BLaER1 treated with 17β-estradiol and CSF1 and Interleukin-3, amounts not matched to agents 10 nM and 100 nM (cell line): ENCODE measurements around the gene TENM3.

ENCODE experiments used
- H3K27ac ChIP-seq, 11 experiments: shearing (Covaris generic); formaldehyde crosslinking; 2 replicates each; pipeline ENCODE4 v1.8.1; 2022
- H3K27me3 ChIP-seq, 11 experiments: shearing (Covaris generic); formaldehyde crosslinking; 2 replicates each; pipeline ENCODE4 v1.8.1; 2022
- H3K36me3 ChIP-seq, 11 experiments: shearing (Covaris generic); formaldehyde crosslinking; 2 replicates each; pipeline ENCODE4 v1.8.1; 2022
- H3K4me1 ChIP-seq, 10 experiments: shearing (Covaris generic); formaldehyde crosslinking; 2 replicates each; pipeline ENCODE4 v1.8.1; 2022
- H3K4me2 ChIP-seq, 11 experiments: shearing (Covaris generic); formaldehyde crosslinking; 2 replicates each; pipeline ENCODE4 v1.8.1; 2022
- H3K4me3 ChIP-seq, 10 experiments: shearing (Covaris generic); formaldehyde crosslinking; 2 replicates each; pipeline ENCODE4 v1.8.1; 2022
- H3K9ac ChIP-seq, 11 experiments: shearing (Covaris generic); formaldehyde crosslinking; 2 replicates each; pipeline ENCODE4 v1.8.1; 2022
- H3K9me3 ChIP-seq, 11 experiments: shearing (Covaris generic); formaldehyde crosslinking; replicated peaks in 1 of 11; 2 replicates each; pipeline ENCODE4 v1.8.1; 2022
- H4K20me1 ChIP-seq, 11 experiments: shearing (Covaris generic); formaldehyde crosslinking; 2 replicates each; pipeline ENCODE4 v1.8.1; 2022
- Cebpa-rat ChIP-seq, 11 experiments: shearing (Covaris generic); IDR thresholded peaks; 2 replicates each; pipeline ENCODE4 v1.8.1; 2022

The TENM3 gene

GRCh38 chr4:182604953-182605352, 361.8 kb downstream of the TENM3 start:
- Histone ChIP-seq H3K9ac (no peak overlapping the region), H3K27ac (no peak overlapping the region), H3K36me3 (peaks cover 0 to 14% (median 0%) of the 10 kb centered on the region in 11 experiments; a peak in 4 of 22 replicates), H4K20me1 (peaks cover 0 to 10% (median 0%) of the 10 kb centered on the region in 11 experiments; a peak in 3 of 22 replicates), H3K9me3 (no peaks in the 10 kb centered on the region), H3K4me3 (no peak overlapping the region), H3K4me1 (no peaks in the 10 kb centered on the region), H3K27me3 (no peaks in the 10 kb centered on the region), H3K4me2 (no peak overlapping the region)
- TF ChIP-seq Cebpa-rat (IDR thresholded peaks at IDR 0.05) = no peak

DNA sequence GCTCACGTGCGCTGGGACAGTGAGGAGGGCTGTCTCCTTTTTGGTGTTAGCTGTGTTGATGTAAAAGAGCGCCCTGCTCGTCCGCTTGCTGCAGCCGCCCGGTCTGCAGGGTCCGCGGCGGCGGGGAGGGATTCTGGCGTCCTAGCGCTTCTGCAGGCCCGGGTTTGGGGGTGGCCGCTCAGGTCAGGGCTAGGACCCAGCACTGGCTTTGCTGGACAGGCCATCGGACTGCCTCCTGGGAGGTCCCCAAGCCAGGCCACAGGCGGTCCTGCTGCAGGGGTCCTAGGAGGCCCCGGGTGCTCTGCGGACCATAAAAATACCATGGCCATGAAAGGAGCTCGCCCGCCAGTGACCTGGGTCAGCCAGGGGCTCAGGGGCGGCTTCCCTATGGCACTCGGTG, 365.3 kb downstream of the TENM3 start:
- H3K27me3 ChIP-seq = no peaks in the 10 kb centered on the region
- H3K4me3 ChIP-seq = no peak overlapping the region

DNA sequence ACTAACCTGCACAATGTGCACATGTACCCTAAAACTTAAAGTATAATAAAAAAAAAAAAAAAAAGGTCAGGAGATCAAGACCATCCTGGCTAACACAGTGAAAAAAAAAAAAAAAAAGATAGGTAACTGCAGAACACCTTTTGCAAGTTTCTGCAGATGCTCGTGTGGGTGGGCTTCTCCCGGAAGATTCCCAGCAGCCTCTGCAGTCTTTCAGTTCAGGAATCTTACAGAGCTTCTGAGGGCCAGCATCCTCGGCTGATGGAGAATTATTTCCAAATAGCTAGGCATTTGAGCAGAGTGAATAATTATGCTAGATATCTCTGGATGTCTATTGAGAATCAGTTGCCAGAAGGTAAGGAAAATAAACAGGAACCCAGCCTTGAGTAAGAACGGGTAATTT, 373.3 kb downstream of the TENM3 start:
- no peak overlapping the region for H3K9ac ChIP-seq
- TF ChIP-seq Cebpa-rat (IDR thresholded peaks at IDR 0.05) = no peak

More for the DNA sequence above, 365.3 kb downstream of the TENM3 start:
- Histone ChIP-seq H3K4me2 (no peak overlapping the region), H3K9me3 (no peaks in the 10 kb centered on the region), H4K20me1 (peaks cover 0 to 10% (median 0%) of the 10 kb centered on the region in 11 experiments; a peak in 2 of 22 replicates), H3K9ac (no peak overlapping the region), H3K4me1 (no peaks in the 10 kb centered on the region), H3K36me3 (no peaks in the 10 kb centered on the region; a peak in 1 of 22 replicates), H3K27ac (no peak overlapping the region)
- no peak for TF ChIP-seq Cebpa-rat (IDR thresholded peaks at IDR 0.05)

GRCh38 chr4:182619660-182620059, 376.5 kb downstream of the TENM3 start:
- Histone ChIP-seq H3K4me2 (no peak overlapping the region), H3K36me3 (no peaks in the 10 kb centered on the region), H3K27ac (no peak overlapping the region), H3K4me3 (no peak overlapping the region), H3K4me1 (no peaks in the 10 kb centered on the region), H4K20me1 (no peaks in the 10 kb centered on the region; a peak in 1 of 22 replicates), H3K27me3 (no peaks in the 10 kb centered on the region), H3K9me3 (no peaks in the 10 kb centered on the region), H3K9ac (no peak overlapping the region)
- no peak for TF ChIP-seq Cebpa-rat (IDR thresholded peaks at IDR 0.05)

More for the DNA sequence above, 373.3 kb downstream of the TENM3 start:
- Histone ChIP-seq H3K36me3 (no peaks in the 10 kb centered on the region), H3K9me3 (no peaks in the 10 kb centered on the region), H3K4me1 (no peaks in the 10 kb centered on the region), H3K4me3 (no peak overlapping the region), H3K4me2 (no peak overlapping the region), H4K20me1 (no peaks in the 10 kb centered on the region; a peak in 1 of 22 replicates), H3K27me3 (no peaks in the 10 kb centered on the region), H3K27ac (no peak overlapping the region)

GRCh38 chr4:182620111-182620980, 377.1 kb downstream of the TENM3 start:
- H3K36me3 ChIP-seq = no peaks in the 10 kb centered on the region
- no peak for TF ChIP-seq Cebpa-rat (IDR thresholded peaks at IDR 0.05)
- H3K9me3 ChIP-seq = no peaks in the 10 kb centered on the region
- H3K4me2 ChIP-seq = no peak overlapping the region
- no peaks in the 10 kb centered on the region for H3K4me1 ChIP-seq
- H3K27ac ChIP-seq = no peak overlapping the region
- no peaks in the 10 kb centered on the region for H3K27me3 ChIP-seq
- no peak overlapping the region for H3K9ac ChIP-seq
- H4K20me1 ChIP-seq = no peaks in the 10 kb centered on the region; a peak in 1 of 22 replicates
- no peak overlapping the region for H3K4me3 ChIP-seq

GRCh38 chr4:182624281-182624680, 381.1 kb downstream of the TENM3 start:
- no peak overlapping the region for H3K27ac ChIP-seq
- H3K9me3 ChIP-seq = no peaks in the 10 kb centered on the region
- no peak overlapping the region for H3K9ac ChIP-seq
- H3K4me2 ChIP-seq = no peak overlapping the region
- H3K4me1 ChIP-seq = no peaks in the 10 kb centered on the region
- H4K20me1 ChIP-seq = no peaks in the 10 kb centered on the region; a peak in 1 of 22 replicates
- H3K36me3 ChIP-seq = peaks cover 0 to 7% (median 0%) of the 10 kb centered on the region in 11 experiments; a peak in 2 of 22 replicates
- no peaks in the 10 kb centered on the region for H3K27me3 ChIP-seq
- TF ChIP-seq Cebpa-rat (IDR thresholded peaks at IDR 0.05) = no peak
- no peak overlapping the region for H3K4me3 ChIP-seq

- Histone ChIP-seq H3K9me3 (no peaks in the 10 kb centered on the region), H3K27ac (no peak overlapping the region), H3K4me2 (no peak overlapping the region), H3K4me3 (no peak overlapping the region), H3K9ac (no peak overlapping the region), H4K20me1 (no peaks in the 10 kb centered on the region; a peak in 1 of 22 replicates), H3K36me3 (peaks cover 0 to 15% (median 0%) of the 10 kb centered on the region in 11 experiments; a peak in 2 of 22 replicates), H3K27me3 (no peaks in the 10 kb centered on the region), H3K4me1 (no peaks in the 10 kb centered on the region)
- TF ChIP-seq Cebpa-rat (IDR thresholded peaks at IDR 0.05) = no peak
Measured at GRCh38 chr4:182625193-182625592, 382.0 kb downstream of the TENM3 start.

- no peak overlapping the region for H3K4me2 ChIP-seq
- no peaks in the 10 kb centered on the region for H4K20me1 ChIP-seq
- no peak for TF ChIP-seq Cebpa-rat (IDR thresholded peaks at IDR 0.05)
- no peaks in the 10 kb centered on the region for H3K27me3 ChIP-seq
- H3K4me1 ChIP-seq = no peaks in the 10 kb centered on the region
- H3K36me3 ChIP-seq = peaks cover 0 to 15% (median 0%) of the 10 kb centered on the region in 11 experiments; a peak in 3 of 22 replicates
- no peak overlapping the region for H3K9ac ChIP-seq
- no peak overlapping the region for H3K27ac ChIP-seq
- H3K9me3 ChIP-seq = no peaks in the 10 kb centered on the region
- H3K4me3 ChIP-seq = no peak overlapping the region
Measured at GRCh38 chr4:182627996-182628395, 384.8 kb downstream of the TENM3 start.

- Histone ChIP-seq H3K4me3 (no peak overlapping the region), H3K4me1 (no peaks in the 10 kb centered on the region), H3K9me3 (no peaks in the 10 kb centered on the region), H3K27me3 (no peaks in the 10 kb centered on the region), H3K4me2 (no peak overlapping the region), H4K20me1 (no peaks in the 10 kb centered on the region), H3K36me3 (peaks cover 0 to 15% (median 0%) of the 10 kb centered on the region in 11 experiments; a peak in 3 of 22 replicates), H3K27ac (no peak overlapping the region), H3K9ac (no peak overlapping the region)
- no peak for TF ChIP-seq Cebpa-rat (IDR thresholded peaks at IDR 0.05)
Measured at GRCh38 chr4:182628544-182628943, 385.3 kb downstream of the TENM3 start.
